Astrocyte of the spinal cord (primary cell): ENCODE measurements around the gene MCRIP2.

Source experiments
- DNase-seq: peaks from one replicate; pipeline ENCODE4 v3.0.0; 2011; ENCODE audit warnings: low read depth, low spot score
- H3K4me3 ChIP-seq: 2 replicates; pipeline ENCODE4 v1.5.1; 2011; ENCODE audit warnings: low read depth, mild to moderate bottlenecking, low read length, moderate library complexity
- in situ Hi-C: cut with HindIII; loops from 2 replicates; pipeline ENCODE4 v1.10.0; 2017; ENCODE audit warnings: low sequenced_read_pairs
- TF ChIP-seq, protein P1 (sequence below): IDR thresholded peaks from 2 replicates; pipeline ENCODE4 v1.5.1; 2012; ENCODE audit warnings: low read depth, mild to moderate bottlenecking, low read length, inconsistent platforms

Gene MCRIP2

DNA sequence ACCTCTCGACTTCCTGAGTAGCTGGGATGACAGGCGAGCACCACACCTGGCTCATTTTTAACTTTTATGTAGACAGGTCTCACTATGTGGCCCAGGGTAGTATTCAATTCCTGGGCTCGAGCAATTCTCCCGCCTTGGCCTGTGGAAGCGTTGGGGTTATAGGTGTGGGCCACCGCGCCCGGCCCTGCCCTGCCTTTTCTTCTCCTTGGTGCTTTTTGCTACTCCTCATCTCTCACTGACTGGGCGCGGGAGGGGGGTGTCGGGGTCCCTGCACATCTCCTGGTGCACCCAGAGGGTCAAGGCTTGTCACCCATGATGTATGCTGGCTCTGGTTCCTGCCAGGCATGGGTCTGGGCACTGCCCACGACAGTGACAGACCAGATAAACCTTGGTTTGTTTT lies 2.9 kb downstream of the MCRIP2 start:
- no peak for DNase-seq
- in situ Hi-C loops = no loop called here
- no peak overlapping the region for H3K4me3 ChIP-seq
- TF ChIP-seq, protein P1, sequence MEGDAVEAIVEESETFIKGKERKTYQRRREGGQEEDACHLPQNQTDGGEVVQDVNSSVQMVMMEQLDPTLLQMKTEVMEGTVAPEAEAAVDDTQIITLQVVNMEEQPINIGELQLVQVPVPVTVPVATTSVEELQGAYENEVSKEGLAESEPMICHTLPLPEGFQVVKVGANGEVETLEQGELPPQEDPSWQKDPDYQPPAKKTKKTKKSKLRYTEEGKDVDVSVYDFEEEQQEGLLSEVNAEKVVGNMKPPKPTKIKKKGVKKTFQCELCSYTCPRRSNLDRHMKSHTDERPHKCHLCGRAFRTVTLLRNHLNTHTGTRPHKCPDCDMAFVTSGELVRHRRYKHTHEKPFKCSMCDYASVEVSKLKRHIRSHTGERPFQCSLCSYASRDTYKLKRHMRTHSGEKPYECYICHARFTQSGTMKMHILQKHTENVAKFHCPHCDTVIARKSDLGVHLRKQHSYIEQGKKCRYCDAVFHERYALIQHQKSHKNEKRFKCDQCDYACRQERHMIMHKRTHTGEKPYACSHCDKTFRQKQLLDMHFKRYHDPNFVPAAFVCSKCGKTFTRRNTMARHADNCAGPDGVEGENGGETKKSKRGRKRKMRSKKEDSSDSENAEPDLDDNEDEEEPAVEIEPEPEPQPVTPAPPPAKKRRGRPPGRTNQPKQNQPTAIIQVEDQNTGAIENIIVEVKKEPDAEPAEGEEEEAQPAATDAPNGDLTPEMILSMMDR = no peak

DNA sequence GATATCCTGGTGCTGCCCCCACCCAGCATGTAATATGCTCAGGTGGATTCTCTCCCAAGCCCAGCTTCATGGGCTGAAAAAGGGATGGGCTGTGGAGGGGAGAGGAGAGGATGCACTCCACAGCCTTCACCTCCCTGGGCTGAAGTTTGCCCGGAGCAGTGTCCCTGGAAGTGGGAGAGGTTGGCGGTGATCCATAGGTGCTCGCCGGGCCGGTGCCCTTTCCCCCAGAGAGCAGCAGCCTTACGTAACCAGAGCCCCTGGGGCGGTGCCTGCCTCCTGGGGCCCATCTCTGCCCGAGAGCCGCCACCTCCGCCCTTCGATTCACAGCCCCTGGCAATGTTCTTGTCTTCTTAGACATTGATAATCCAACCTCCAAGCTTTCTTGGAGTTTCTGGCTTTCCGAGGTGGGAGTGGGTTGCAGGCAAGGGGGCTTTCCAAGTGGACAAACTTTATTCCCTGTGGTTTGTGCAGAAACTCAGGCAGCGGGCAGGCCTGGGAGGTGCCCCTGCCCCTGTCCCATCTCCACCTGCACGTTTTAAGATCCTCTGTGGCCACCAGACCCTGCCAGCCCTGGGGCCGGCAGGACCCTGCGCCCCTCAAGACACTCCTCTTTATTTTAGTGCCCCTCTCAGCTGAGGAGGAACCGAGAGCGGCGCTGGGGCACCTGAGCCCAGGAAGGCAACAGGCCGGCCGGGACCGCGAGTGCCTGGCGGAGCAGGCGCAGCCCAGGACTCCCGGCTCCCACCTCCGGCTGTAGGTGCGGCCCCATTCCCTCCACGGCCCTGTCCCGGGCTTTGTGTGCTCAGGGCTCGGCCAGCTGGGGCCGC lies 4.4 kb downstream of the MCRIP2 start:
- DNase-seq = no peak
- TF ChIP-seq, protein P1 = no peak
- in situ Hi-C loops = no loop called here
- H3K4me3 ChIP-seq = no peak overlapping the region

DNA sequence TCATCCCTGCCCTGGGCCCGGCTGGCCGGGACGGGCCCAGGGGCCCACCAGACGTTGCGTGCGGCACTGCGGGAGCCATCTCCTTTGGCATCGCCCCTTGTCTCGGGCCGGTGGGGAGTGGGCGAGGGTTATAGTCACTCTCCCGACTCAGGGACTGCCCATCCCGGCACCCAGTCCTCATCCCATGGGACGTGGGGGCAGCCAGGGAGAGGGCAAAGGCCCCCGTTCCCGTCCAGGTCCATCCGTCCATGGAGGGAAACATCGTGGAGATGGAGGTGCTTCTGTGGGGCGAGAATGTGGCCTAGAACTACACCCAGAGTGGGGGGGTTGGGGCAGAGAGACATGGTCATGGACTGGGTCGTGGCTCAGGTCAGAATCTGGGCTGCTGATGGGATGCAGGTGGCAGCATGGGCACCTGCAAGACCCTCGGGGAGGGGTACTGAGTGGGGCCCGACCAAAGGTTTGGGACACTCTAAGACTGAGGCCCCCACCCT lies 5.1 kb downstream of the MCRIP2 start:
- DNase-seq = no peak
- no peak overlapping the region for H3K4me3 ChIP-seq
- in situ Hi-C loops = no loop called here
- TF ChIP-seq, protein P1 = no peak

DNA sequence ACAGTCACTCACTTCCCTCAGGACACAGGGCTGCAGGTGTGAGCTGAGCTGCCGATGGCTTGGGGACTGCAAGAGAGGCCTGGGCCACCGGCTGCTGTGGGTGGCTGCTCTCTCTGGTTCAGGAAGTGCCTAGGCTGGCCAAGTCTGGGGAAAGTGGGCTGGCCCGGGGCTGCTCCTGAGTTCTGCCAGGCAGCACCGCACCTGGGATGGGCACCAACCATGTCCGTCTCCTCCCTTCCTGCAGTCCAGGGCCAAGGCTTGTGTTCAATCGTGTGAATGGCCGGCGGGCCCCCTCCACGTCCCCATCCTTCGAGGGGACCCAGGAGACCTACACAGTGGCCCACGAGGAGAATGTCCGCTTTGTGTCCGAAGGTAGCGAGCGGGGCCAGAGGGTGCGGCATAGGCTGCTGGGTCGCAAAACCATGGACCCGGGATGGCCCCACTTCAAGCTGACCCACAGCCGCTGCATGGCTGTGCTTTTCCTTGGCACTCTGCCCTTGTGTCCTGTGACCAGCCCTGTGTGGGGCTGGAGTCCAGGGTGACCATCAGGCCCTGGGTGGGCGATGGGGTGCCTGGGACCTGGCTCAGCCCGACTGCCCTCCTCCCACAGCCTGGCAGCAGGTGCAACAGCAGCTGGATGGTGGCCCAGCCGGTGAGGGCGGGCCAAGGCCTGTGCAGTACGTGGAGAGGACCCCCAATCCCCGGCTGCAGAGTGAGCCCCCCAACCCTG lies 5.7 kb downstream of the MCRIP2 start:
- no peak for DNase-seq
- TF ChIP-seq, protein P1 = no peak
- in situ Hi-C loops = no loop called here

DNA sequence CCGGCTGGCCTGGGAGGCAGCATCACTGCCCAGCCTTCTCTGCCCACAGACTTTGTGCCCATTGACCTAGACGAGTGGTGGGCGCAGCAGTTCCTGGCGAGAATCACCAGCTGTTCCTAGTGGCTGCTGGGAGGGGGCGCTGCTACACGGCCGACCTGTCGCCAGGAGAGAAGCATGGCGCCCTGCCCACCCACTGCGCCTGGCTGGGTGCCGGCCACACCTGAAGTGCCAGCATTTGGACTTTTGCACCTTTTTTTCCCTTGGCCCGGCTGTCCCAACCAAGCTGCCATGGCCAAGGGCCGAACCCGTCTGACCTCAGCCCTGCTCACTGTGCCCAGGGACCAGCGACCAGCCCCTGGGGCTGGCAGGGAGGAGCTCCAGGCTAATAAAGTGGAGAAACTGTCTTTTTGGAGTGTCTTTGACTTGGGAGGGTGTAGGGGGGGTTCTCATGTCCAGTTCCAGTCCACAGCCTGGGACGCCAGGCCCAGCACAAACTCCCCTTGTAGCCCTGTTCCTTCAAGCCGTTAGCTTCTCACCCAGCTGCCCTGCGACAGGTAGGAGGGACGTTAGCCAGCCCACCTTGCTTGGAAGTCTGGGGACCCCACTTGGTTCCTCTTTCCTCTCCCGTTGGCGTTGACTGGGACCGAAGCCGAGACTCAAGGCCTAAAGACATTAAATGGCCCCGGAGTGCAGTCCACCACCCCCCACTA lies 6.6 kb downstream of the MCRIP2 start:
- TF ChIP-seq, protein P1 = peak; percentile 55
- DNase-seq = no peak
- in situ Hi-C loops = no loop called here

More for the DNA sequence above, 5.7 kb downstream of the MCRIP2 start:
- no peak overlapping the region for H3K4me3 ChIP-seq

More for the DNA sequence above, 6.6 kb downstream of the MCRIP2 start:
- H3K4me3 ChIP-seq = peak overlapping the region; percentile 61
